T-helper 9 cell (primary cell): ENCODE measurements around the gene CDH3.
"Not testable (repeated sequence)": the region's sequence is repeated elsewhere in the genome, so short reads cannot be mapped to it uniquely, and the experiment has no call there.

Experiments used
- DNase-seq: peaks from one replicate; pipeline ENCODE4 v3.0.0-alpha.2; 2020

Gene CDH3

GRCh38 chr16:68707340-68708152, 62.4 kb downstream of the CDH3 start:
- no peak for DNase-seq

DNA sequence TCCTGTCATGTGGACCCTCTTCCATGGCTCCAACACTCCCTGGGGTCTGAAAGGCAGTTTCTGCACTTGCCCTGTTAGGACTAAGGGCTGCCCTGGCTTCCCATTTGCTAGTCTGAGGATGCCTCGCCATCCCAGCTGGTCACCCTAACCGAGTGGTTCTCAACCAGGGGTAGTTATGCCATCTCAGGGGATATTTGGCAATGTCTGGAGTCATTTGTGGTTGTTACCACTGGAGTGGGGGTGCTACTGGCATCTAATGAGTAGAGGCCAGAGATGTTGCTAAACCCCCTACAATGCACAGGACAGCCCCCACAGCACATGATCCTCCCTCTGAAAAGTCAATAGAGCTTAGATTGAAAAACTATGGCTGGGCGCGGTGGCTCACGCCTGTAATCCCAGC, 65.1 kb downstream of the CDH3 start:
- no peak for DNase-seq

- DNase-seq, result no peak
Observed at GRCh38 chr16:68711421-68712139, 66.5 kb downstream of the CDH3 start.

- no peak for DNase-seq
Observed at GRCh38 chr16:68713361-68713760, 68.3 kb downstream of the CDH3 start.

GRCh38 chr16:68715471-68715870, 70.4 kb downstream of the CDH3 start:
- DNase-seq, result no peak

DNA sequence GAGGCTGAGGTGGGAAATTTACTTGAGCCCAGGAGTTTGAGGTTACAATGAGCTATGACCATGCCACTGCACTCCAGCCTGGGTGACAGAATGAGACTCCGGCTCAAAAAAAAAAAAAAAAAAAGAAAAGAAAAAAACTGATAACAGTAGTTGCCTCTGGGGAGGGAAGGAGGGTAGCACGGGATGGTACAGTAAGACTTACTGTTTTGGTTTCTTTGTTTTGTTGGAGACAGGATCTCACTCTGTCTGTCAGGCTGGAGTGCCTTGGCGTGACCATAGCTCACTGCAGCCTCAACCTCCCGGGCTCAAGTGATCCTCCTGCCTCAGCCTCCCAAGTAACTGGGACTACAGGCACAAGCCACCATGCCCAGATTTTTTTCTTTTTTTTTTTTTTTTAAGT, 71.4 kb downstream of the CDH3 start:
- not testable (repeated sequence) for DNase-seq

DNA sequence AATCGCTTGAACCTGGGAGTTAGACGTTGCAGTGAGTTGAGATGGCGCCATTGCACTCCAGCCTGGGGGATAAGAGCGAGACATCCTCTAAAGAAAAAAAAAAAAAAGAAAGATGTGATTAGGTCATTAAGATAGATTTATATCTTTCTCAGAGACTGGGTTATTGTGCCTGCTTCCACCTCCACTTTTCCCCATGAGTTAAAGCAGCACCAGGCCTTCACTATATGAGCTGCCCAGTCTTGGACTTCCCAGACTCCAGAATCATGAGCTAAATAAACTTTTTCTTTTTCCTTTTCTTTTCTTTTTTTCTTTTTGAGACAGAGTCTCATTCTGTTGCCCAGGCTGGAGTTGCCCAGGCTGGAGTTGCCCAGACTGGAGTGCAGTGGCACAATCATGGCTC, 72.6 kb downstream of the CDH3 start:
- DNase-seq, result no peak

DNA sequence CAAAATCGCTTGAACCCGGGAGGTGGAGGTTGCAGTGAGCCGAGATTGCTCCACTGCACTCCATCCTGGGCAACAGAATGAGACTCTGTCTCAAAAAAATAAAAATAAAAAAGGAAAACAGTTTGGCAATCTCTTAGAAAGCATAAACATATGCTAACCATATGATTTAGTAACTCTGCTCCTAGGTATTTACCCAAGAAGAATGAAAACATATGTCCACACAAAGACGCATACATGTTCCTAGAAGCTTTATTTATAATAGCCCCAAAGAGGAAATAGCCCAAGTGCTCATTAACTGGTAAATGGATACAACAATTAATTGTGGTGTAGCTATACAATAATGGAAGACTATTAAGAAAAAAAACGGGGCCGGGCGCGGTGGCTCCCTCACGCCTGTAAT, 73.5 kb downstream of the CDH3 start:
- no peak for DNase-seq

GRCh38 chr16:68719993-68720489, 74.9 kb downstream of the CDH3 start:
- DNase-seq, result no peak

GRCh38 chr16:68722119-68723024, 77.3 kb downstream of the CDH3 start:
- DNase-seq, result no peak

DNA sequence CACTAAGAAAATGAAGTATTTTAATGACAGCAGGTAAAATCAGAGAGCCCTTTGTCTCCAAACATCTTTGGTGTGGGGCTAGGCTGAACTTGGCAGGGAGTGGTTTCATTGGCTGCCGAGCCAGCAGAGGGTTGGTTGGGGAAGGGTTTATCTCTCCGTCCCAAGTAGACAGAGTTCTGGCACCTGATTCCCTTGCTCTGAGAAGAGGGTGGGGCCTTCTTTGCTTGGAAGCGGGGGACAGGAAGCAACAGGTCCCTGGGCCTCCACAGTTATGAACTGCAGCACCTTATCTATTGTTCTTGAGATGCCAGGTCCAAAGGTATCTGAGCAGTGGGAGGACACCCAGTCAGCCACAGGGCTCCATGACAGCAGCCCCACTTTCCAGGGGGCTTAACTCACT, 79.7 kb downstream of the CDH3 start:
- no peak for DNase-seq

GRCh38 chr16:68728523-68728922, 83.4 kb downstream of the CDH3 start:
- DNase-seq, result no peak

DNA sequence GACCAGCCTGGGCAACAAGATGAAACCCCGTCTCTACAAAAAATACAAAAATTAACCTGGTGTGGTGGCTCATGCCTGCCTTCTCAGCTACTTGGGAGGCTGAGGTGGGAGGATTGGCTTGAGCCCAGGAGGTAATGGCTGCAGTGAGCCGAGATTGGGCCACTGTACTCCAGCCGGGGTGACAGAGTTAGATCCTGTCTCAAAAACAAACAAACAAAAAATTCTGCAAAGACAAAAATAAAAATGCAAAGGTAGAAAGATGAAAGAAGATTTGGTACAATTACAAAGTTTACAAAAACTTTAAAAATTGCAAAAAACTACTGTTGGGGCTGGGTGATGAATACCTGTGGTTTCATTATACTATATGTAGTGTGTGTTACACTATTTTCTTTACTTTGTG, 86.5 kb downstream of the CDH3 start:
- DNase-seq, result no peak

- DNase-seq, result no peak
Observed at GRCh38 chr16:68732042-68732680, 87.1 kb downstream of the CDH3 start.

DNA sequence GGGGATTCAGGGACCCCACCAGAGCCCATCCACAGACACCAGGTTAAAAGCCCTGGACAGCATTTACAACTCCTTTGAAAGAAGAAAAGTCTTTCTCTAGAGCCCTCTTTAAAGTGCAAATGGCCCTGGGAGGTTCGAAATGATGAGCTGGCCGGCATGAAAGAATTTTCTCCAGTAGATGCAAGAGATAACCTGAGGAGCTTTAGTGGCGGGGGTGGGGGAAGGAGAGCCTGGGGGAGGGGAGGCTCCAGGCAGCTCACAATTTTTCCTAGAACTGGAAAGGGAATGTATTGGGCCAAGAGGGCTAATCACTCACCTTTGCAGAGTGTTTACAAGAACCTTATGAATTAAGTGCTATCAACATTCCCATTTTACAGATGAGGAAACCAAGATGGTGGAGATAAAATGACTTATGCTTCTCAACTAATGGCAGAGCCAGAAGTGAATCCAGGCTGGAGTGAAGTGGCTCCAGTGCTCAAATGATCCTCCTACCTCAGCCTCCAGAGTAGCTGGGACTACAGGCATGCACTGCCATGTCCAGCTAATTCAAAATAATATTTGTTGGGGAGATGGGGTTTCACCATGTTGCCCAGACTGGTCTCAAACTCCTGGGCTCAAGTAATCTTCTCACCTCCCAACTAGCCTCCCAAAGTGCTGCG, 87.8 kb downstream of the CDH3 start:
- DNase-seq, result no peak

GRCh38 chr16:68733570-68733969, 88.5 kb downstream of the CDH3 start:
- DNase-seq, result no peak

GRCh38 chr16:68734782-68735181, 89.7 kb downstream of the CDH3 start:
- DNase-seq, result no peak

- no peak for DNase-seq
Observed at GRCh38 chr16:68736561-68736960, 91.5 kb downstream of the CDH3 start.

DNA sequence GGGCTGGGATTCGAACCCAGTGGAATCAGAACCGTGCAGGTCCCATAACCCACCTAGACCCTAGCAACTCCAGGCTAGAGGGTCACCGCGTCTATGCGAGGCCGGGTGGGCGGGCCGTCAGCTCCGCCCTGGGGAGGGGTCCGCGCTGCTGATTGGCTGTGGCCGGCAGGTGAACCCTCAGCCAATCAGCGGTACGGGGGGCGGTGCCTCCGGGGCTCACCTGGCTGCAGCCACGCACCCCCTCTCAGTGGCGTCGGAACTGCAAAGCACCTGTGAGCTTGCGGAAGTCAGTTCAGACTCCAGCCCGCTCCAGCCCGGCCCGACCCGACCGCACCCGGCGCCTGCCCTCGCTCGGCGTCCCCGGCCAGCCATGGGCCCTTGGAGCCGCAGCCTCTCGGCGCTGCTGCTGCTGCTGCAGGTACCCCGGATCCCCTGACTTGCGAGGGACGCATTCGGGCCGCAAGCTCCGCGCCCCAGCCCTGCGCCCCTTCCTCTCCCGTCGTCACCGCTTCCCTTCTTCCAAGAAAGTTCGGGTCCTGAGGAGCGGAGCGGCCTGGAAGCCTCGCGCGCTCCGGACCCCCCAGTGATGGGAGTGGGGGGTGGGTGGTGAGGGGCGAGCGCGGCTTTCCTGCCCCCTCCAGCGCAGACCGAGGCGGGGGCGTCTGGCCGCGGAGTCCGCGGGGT, 92.1 kb downstream of the CDH3 start, which contains the start of gene CDH1:
TSS of gene CDH1 (plus strand) at position 247 of the 684 bp plus-strand sequence. CDS start at position 371, 124 bp downstream.
- DNase-seq, result no peak

- DNase-seq, result no peak
Observed at GRCh38 chr16:68737730-68738629, 92.9 kb downstream of the CDH3 start.
